Measurements from ENCODE around the gene ZNF213.
"Not testable (repeated sequence)": the region's sequence is repeated elsewhere in the genome, so short reads cannot be mapped to it uniquely, and the experiment has no call there.

Gene ZNF213

GRCh38 chr16:3171855-3172593 is 37.2 kb downstream of the ZNF213 start:
- DNase-seq: no peak

DNA sequence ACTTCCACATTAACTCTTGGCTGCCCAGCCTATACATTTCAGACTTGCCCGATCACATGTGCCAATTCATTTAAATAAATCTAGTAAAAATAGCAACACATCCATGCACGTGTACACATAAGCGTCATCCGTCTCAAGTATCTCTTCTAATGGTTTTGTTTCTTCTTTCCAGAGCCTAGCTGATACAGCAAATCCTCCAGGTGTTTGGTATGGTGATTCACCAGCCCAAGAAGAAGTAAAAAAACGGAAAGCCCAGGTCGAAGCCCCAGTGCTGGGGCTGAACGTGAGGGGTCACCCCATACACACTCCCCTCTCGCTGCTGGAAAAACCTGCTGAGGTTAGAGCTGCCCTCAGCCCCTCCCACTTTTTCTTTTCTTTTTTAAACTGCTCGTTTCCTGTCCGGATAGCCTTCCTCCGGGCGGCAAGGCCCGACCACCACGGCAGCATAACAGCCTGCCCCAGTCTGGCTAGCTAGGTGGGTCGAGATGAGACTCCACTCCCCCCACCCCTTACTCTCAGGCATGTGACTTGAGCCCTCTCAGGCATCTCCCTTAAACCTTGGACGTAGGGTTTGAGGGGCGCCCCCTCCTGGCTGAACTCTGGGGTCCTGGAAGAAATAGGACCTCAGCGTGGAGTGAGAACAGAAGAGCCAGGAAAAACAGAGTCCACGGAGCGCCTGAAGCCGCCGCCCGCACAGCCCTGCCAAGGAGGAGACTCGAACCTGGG is 39.2 kb downstream of the ZNF213 start:
- no peak for DNase-seq

GRCh38 chr16:3174618-3175148 is 39.9 kb downstream of the ZNF213 start:
- no peak for DNase-seq

GRCh38 chr16:3175157-3176093 is 40.6 kb downstream of the ZNF213 start:
- DNase-seq: no peak

GRCh38 chr16:3179651-3180050 is 44.8 kb downstream of the ZNF213 start:
- no peak for DNase-seq

DNA sequence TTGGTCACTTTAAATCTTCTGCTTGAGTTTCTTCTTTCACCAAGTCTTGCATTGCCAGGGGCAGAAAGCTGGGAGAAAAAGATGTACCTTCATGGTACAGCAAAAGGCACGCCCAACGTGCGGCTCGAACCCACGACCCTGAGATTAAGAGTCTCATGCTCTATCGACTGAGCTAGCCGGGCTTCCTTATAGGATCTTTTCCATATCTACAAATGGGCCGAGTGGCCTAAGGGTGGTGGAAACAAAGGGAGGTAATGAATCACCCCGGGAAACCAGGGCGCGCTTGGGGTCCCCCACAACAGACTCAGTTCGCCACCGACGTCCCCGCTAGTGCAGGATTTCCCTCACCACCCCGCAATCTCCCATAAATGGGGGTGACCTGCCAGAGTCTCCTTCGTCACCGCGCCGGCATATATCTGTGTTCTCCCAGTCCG is 45.6 kb downstream of the ZNF213 start:
- DNase-seq: no peak

DNA sequence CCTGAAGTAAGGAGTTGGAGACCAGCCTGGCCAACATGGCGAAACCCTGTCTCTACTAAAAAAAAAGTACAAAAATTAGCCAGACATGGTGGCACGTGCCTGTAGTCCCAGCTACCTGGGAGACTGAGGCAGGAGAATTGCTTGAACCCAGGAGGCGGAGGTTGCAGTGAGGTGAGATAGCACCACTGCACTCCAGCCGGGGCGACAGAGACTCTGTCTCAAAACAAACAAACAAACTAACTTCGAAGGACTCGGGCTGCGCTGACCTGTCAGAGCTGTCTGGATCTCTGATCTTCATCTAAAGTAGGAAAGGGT is 47.4 kb downstream of the ZNF213 start:
- not testable (repeated sequence) for DNase-seq

DNA sequence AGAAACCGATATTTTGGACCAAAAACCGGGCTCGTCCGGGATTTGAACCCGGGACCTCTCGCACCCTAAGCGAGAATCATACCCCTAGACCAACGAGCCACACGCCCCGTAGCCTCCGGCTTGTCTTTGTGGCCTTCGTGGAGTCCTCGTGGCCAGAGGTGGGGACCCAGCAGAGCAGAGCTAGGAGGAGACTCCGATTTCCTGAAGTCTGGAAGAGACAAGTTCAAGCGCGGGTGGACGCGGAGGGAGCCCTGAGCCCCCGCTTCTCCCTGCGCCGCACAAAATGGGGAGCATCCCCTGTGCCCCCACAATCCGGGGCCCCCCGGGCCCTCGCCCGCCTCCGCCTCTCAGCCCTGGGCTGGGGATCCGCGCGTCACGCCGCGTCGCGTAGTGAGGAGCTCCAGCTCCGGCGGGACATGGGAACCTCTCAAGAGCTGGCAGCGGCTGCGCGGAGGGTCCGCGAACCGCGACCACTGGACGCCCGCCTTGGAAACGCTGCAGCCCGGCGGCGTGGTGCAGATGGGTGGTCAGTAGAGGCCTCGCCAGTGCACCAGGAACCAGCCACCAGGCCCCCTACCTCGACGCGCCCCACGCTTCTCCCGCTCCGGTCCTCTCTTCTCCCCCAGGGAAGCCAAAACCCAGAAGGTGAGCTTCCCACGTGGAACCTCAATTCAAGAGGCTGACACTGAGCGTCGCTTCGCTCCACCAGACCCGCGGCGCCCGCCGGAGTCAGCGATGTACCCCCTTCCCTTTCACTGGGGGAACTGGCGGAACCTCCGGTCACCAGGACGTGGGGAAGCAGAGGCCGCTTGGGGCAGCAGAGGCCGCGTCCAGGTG is 48.0 kb downstream of the ZNF213 start:
- DNase-seq: no peak

DNA sequence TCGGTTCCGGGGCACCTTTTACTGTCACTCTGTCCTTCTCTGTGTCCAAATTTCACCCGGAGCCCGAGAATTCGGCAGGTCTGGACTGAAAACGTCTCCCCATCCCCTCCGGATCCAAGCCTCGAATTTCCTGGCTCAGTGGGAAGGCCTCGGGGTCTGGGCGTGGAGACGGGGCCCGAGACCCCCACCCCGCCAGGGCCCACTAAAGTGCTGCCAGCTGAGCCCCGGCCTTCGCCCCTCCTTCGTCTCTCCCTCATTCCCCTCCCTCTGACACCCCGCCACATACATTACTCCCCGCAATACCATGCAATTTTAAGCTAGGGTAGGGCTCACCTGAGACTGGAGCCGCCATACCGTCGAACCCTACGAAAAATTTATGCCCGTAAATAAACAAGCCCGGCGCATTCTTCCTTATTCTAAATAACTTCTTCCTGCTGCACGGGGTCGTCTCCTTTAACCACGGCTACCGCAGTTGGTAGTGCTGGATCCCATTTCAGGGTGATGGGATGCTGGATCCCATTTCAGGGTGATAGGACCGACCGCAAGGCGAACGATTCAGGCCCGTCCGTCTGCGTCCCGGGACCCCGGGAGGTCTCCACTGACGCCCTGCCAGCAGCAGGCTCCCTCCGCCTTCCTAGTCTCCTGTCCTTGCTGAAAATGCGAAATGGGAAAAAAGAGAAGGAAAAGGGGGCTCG is 48.8 kb downstream of the ZNF213 start:
- no peak for DNase-seq

- no peak for DNase-seq
Measured at GRCh38 chr16:3186946-3187690, 52.3 kb downstream of the ZNF213 start.

- DNase-seq: peak; percentile 40
Measured at GRCh38 chr16:3187798-3188674, 53.2 kb downstream of the ZNF213 start, which contains the start of gene OR1F1. Gene OR1F1, plus strand, starts transcription at chr16:3188204.

DNA sequence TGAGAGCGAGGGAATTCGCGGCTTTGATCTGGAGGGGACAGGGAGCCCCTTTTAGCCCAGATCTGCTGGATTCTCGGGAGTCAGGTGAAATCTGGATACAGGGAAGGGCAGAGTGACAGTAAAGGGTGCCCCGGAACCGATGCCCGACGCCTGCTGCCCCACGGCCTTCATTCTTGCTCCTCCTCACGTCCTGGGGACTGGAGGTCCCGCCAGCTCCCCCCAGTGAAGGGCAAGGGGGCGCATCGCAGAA is 53.8 kb downstream of the ZNF213 start:
- no peak for DNase-seq

DNA sequence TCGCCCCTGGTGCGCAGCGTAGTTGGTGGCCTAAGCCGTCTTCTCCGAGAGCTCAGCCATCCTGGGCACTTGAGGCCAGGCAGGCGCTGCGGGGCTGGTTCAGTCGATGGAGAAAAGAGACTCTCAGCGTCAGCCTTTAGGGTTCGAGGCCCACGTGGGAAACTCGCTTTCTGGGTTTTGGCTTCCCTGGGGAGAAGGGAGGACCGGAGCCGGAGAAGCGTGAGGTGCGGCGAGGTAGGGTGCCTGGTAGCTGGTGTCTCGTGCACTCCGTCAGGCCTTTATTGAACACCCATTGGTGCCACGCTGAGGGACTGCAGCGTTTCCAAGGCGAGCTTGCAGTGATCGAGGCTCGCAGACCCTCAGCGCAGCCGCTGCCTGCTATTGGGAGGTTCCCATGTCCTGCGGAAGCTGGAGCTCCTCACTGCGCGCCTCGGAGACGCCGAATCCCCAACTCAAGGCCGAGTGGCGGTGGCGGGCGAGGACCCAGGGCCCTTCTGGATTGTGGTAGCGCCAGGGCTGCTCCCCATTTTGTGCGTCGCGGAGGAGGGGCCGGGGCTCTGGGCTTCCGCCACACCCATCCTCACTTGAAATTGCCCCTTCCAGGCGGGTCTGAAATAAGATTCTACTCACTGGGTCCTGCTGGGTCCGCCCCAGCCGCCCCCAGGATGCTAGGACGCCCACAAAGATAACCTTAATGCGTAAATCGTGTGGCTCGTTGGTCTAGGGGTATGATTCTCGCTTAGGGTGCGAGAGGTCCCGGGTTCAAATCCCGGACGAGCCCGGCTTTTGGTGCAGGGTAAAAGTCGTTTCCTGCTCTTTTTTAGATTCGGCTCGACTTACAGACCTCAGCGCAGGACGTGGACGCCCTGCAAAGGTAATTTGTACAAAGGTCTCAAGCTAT is 54.3 kb downstream of the ZNF213 start:
- peak; percentile 23 for DNase-seq

DNA sequence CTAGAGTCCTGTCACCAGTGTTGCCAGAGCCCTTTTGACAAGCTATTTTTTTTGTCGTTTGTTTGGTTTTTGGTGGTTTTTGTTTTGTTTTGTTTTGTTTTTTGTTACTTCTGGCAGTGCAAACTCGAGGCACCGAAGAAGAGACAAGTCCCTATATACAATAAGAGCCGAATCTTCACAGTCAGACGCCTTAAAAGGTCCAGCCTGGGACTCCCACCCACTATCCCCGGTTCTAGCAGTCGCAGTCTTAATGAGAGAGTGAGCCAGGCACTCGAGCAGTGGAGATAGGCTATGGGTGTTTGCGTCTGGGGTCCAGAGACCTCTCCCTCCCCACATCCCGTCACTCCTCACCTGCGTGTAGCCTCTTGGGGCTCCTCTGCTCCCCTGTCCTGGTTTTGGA is 55.0 kb downstream of the ZNF213 start:
- DNase-seq: no peak

DNA sequence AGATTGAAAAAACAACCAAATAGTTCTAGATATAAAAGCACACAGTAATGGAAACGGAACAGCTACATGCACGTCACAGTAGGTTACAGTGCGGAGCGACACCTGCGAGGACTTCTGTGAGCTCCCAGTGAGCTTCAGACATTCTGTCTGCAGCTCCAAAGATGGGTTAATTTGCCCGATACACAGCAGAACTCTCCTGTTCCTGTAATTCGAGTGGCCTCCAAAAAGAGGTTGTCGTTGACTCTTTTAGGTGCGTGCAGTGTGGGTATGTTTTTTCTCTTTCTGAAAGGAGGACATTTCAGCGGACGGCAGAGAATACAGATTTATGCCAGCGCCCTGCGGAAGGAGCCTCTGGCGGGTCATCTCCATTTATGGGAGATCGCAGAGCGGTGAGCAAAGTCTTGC is 56.1 kb downstream of the ZNF213 start:
- no peak for DNase-seq

All from NCI-H1092 treated with DMSO at 0.1 percent for 48 hours (cell line).